ENCODE results near the gene MAML2. TPM values are rescaled to one million over a fixed set of nuclear protein-coding genes. Genes with fewer than 3 reads are reported as not detected.

MAML2 gene
- total and polyA plus RNA-seq, 2 of the 13 experiments (the other 11 are each of a cell fraction or from before 2014, with no cell fraction given) = 2.3 to 25.9 TPM

DNA sequence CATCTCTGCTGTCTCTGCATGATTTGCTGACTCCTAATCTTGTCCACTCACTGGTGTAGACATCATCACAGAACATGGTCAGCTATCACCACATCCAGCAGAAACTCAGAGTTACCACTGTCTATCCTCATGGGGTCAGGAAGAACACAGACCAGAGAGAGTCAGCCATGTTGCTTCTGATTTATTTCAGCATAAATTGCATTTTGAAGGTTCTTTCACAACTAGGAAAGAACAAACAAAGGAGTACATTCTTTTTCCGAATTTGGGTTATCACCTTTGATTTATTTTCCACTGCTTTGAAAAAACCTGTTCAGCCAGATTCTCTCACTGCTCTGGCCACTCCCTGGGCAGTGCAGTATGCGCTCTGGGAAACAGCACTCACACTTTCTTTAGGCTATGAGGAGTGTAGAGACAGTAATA, 247.1 kb downstream of the MAML2 start (continued):
- TF ChIP-seq, protein P1, sequence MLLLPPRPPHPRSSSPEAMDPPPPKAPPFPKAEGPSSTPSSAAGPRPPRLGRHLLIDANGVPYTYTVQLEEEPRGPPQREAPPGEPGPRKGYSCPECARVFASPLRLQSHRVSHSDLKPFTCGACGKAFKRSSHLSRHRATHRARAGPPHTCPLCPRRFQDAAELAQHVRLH (CRISPR knock-in tag; IDR thresholded peaks at IDR 0.05; ENCODE audit: borderline replicate concordance, low read depth) = no peak
- TF ChIP-seq, protein P2, sequence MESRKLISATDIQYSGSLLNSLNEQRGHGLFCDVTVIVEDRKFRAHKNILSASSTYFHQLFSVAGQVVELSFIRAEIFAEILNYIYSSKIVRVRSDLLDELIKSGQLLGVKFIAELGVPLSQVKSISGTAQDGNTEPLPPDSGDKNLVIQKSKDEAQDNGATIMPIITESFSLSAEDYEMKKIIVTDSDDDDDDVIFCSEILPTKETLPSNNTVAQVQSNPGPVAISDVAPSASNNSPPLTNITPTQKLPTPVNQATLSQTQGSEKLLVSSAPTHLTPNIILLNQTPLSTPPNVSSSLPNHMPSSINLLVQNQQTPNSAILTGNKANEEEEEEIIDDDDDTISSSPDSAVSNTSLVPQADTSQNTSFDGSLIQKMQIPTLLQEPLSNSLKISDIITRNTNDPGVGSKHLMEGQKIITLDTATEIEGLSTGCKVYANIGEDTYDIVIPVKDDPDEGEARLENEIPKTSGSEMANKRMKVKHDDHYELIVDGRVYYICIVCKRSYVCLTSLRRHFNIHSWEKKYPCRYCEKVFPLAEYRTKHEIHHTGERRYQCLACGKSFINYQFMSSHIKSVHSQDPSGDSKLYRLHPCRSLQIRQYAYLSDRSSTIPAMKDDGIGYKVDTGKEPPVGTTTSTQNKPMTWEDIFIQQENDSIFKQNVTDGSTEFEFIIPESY (CRISPR knock-in tag; IDR thresholded peaks at IDR 0.05) = no peak
- TF ChIP-seq MIER3 (CRISPR knock-in tag; IDR thresholded peaks at IDR 0.05; ENCODE audit: borderline replicate concordance) = no peak
- TF ChIP-seq, protein P3, sequence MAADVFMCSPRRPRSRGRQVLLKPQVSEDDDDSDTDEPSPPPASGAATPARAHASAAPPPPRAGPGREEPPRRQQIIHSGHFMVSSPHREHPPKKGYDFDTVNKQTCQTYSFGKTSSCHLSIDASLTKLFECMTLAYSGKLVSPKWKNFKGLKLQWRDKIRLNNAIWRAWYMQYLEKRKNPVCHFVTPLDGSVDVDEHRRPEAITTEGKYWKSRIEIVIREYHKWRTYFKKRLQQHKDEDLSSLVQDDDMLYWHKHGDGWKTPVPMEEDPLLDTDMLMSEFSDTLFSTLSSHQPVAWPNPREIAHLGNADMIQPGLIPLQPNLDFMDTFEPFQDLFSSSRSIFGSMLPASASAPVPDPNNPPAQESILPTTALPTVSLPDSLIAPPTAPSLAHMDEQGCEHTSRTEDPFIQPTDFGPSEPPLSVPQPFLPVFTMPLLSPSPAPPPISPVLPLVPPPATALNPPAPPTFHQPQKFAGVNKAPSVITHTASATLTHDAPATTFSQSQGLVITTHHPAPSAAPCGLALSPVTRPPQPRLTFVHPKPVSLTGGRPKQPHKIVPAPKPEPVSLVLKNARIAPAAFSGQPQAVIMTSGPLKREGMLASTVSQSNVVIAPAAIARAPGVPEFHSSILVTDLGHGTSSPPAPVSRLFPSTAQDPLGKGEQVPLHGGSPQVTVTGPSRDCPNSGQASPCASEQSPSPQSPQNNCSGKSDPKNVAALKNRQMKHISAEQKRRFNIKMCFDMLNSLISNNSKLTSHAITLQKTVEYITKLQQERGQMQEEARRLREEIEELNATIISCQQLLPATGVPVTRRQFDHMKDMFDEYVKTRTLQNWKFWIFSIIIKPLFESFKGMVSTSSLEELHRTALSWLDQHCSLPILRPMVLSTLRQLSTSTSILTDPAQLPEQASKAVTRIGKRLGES (CRISPR knock-in tag; IDR thresholded peaks at IDR 0.05; ENCODE audit: borderline replicate concordance) = no peak
- no peak for TF ChIP-seq POLR2G (IDR thresholded peaks at IDR 0.05; ENCODE audit: low read depth, low read length)

DNA sequence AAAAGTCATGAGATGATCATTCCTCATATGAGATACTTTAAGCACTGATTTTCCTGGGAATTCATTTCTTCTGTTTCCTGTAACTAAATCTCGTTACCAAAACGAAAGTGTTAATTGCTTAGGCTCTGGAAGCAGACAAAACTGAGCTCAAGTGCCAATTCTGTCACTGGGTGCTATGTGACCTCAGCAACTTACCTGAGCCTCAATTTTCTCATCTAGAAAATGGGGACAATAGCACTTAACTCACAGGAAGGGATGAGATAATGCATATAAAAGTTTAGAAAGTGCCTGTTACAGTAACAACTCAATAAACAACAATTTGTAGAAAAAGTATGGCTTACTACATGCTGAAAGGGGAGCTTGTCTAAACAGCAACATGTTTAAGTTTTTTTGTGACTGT, 248.8 kb downstream of the MAML2 start:
- Histone ChIP-seq H3K4me1 (ENCODE audit: insufficient read depth, low read length) (peaks cover 70% of the 10 kb centered on the region), H4K20me1 (ENCODE audit: insufficient read depth, low read length) (no peaks in the 10 kb centered on the region), H3K27me3 (ENCODE audit: control insufficient read depth in 1 of 2, insufficient read depth in 2 of 2, low read length in 2 of 2) (no peaks in the 10 kb centered on the region), H3K79me2 (ENCODE audit: insufficient read depth, low read length) (peaks cover 9% of the 10 kb centered on the region), H2AFZ (ENCODE audit: low read length) (no peak overlapping the region), H3K27ac (ENCODE audit: extremely low read length, insufficient read depth, low read length) (no peak overlapping the region), H3K36me3 (replicated peaks in 1 of 2; ENCODE audit: control insufficient read depth in 1 of 2, insufficient read depth in 2 of 2, low read length in 2 of 2) (peaks cover 5 to 14% of the 10 kb centered on the region in 2 experiments; a peak in 4 of 5 replicates), H3K9ac (ENCODE audit: insufficient read depth, low read depth, low read length) (no peak overlapping the region), H3K4me3 (replicated peaks in 1 of 3; ENCODE audit: insufficient read depth in 1 of 3, low read depth in 2 of 3, low read length in 3 of 3) (no peak overlapping the region), H3K4me2 (ENCODE audit: low read depth, low read length) (no peak overlapping the region), H3K9me3 (ENCODE audit: low read length) (no peaks in the 10 kb centered on the region)
- in situ Hi-C loops (cut with HindIII; ENCODE audit: extremely low pct_ligation_motif_present, low pct_unique_long_range_greater_than_20kb) (no loop called here), intact Hi-C loops (cut with micrococcal nuclease; ENCODE audit: unreplicated experiment) (loop anchor here (10.0 kb wide), 1 partner anchor 151 kb away; no protein-coding TSS in a partner anchor)
- FAIRE-seq (no peak), ATAC-seq (no peak), DNase-seq (ENCODE audit: low spot score) (no peak)
- 80% methylated on average over 2 of the region's 2 CpGs for WGBS (ENCODE audit: low lambda C conversion rate)
- BruUV-seq (replicated peaks) = no TSS peak
- TF ChIP-seq ZMYM3 (CRISPR knock-in tag; IDR thresholded peaks at IDR 0.05) (peak; percentile 45; the same call in 1 of the 2 replicates), ZNF629 (CRISPR knock-in tag; conservative IDR thresholded peaks at IDR 0.05) (peak; percentile 87), ZNF589 (CRISPR knock-in tag; conservative IDR thresholded peaks at IDR 0.05) (no peak)
- POLR2A ChIA-PET = no interaction called here
- CTCF ChIA-PET (ENCODE audit: low intra/inter-chr PET ratio, low total read pairs) = no interaction called here
